ENCODE data around the gene FAAH.

The FAAH gene

DNA sequence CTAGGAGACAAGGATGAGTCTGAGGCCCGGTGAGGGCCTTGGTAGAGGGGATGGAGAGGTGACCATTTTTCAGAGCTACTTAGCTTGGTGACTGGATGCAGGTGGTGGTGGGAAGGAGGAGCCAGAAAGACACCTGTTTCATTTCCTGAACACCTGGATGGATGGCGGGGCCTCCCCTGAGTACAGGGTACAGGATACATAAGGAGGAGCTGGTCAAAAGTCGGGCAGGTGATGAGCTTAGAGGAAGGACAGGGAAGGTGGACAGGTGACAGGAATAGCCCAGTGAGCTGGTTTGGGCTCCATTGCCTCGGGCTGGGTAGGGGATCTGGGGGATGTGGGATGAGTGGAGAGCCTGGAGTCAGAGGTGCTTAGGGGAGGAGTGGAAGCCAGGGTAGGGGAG, 6.3 kb downstream of the FAAH start:
- DNase-seq (ENCODE audit: low read depth) = no peak
- TF ChIP-seq CTCF (IDR thresholded peaks at IDR 0.05; ENCODE audit: control insufficient read depth, insufficient read depth, low read depth, low read length, missing control alignments) = no peak
- no peak overlapping the region for H3K4me3 ChIP-seq (ENCODE audit: control insufficient read depth, low read depth, low read length)

DNA sequence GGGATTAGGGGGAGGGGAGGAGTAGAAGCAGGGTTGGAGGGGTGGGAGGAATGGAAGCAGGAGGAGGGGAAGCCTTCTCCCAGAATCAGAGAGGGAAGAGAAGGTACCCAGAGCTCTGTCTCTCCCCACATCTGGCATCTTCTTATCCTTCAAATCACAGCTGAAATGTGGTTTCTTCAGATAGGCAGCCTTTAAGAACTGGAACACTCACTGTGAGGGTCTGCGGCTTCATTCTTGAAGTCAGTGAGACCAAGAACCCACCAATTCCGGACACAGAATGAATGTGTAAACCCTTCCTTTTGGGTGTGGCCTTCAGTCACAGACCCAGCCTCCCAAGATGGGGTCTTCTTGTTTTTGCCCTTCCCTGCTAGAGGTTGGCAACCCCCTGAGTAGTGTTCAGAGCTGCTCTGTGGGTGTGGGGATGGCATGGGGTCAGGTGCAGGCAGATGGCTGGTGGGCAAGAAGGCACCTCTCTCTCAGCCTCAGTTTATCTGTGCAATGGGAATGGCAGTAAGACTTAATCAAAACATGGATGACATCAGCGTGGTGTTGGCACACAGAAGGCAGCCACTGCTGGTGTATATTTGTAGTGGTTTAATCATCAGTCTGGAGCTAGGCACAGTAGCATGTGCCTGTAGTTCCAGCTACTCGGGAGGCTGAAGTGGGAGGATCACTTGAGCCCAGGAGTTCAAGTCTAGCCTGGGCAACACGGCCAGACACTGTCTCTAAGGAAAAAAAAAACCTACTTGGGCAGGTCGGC, 7.2 kb downstream of the FAAH start:
- H3K4me3 ChIP-seq (ENCODE audit: control insufficient read depth, low read depth, low read length) = no peak overlapping the region
- no peak for DNase-seq (ENCODE audit: low read depth)
- no peak for TF ChIP-seq CTCF (IDR thresholded peaks at IDR 0.05; ENCODE audit: control insufficient read depth, insufficient read depth, low read depth, low read length, missing control alignments)

GRCh38 chr1:46401964-46402626, 8.0 kb downstream of the FAAH start:
- TF ChIP-seq CTCF (IDR thresholded peaks at IDR 0.05; ENCODE audit: control insufficient read depth, insufficient read depth, low read depth, low read length, missing control alignments) = no peak
- peak; percentile 96 for DNase-seq (ENCODE audit: low read depth)
- H3K4me3 ChIP-seq (ENCODE audit: control insufficient read depth, low read depth, low read length) = no peak overlapping the region

GRCh38 chr1:46403916-46404315, 9.8 kb downstream of the FAAH start:
- H3K4me3 ChIP-seq (ENCODE audit: control insufficient read depth, low read depth, low read length) = no peak overlapping the region
- DNase-seq (ENCODE audit: low read depth) = no peak
- no peak for TF ChIP-seq CTCF (IDR thresholded peaks at IDR 0.05; ENCODE audit: control insufficient read depth, insufficient read depth, low read depth, low read length, missing control alignments)

GRCh38 chr1:46404482-46405196, 10.5 kb downstream of the FAAH start:
- no peak overlapping the region for H3K4me3 ChIP-seq (ENCODE audit: control insufficient read depth, low read depth, low read length)
- TF ChIP-seq CTCF (IDR thresholded peaks at IDR 0.05; ENCODE audit: control insufficient read depth, insufficient read depth, low read depth, low read length, missing control alignments) = no peak
- DNase-seq (ENCODE audit: low read depth) = no peak

DNA sequence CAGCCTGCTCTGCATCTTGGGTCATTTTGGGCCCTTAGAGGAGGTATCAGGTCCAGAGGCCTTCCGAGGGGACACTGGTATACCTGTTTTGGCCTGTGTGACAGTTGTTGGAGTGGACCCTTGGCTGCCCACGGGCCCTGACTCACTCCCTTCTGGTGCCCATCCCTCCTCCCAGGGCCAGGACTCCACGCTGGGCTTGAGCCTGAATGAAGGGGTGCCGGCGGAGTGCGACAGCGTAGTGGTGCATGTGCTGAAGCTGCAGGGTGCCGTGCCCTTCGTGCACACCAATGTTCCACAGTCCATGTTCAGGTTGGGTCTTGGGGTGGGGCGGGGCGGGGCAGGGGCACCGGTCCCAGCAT, 11.1 kb downstream of the FAAH start:
- H3K4me3 ChIP-seq (ENCODE audit: control insufficient read depth, low read depth, low read length) = no peak overlapping the region
- TF ChIP-seq CTCF (IDR thresholded peaks at IDR 0.05; ENCODE audit: control insufficient read depth, insufficient read depth, low read depth, low read length, missing control alignments) = no peak
- DNase-seq (ENCODE audit: low read depth) = no peak
